CD4-positive, alpha-beta memory T cell (primary cell): ENCODE measurements around the gene RING1. TPM values are rescaled to one million over a fixed set of nuclear protein-coding genes. Genes with fewer than 3 reads are reported as not detected.

Experiments
- CTCF ChIA-PET: fragments of 350-600 bp; sonication (Branson Sonifier 250); formaldehyde crosslinking; loops from one replicate; lab custom pipeline; 2021; ENCODE audit warnings: inconsistent platforms; ENCODE audit not compliant: partially characterized antibody; lab: Charles Lee
- POLR2A ChIA-PET: fragments of 350-600 bp; sonication (Branson Sonifier 250); formaldehyde crosslinking; loops from one replicate; lab custom pipeline; 2021; ENCODE audit not compliant: partially characterized antibody; lab: Charles Lee
- DNase-seq, 5 donors: peaks; one replicate each; pipeline versions ENCODE4 v3.0.0 to v3.0.0-alpha.2; 2020 to 2022; ENCODE audit warnings: mixed read lengths in 1 of 5
- H3K27ac ChIP-seq: one replicate; pipeline ENCODE4 v1.7.0; 2013; ENCODE audit warnings: low read depth, low read length
- H3K27me3 ChIP-seq: 2 replicates; pipeline ENCODE4 v1.7.0; 2013; ENCODE audit warnings: mild to moderate bottlenecking, low read length, moderate library complexity; ENCODE audit not compliant: insufficient read depth
- H3K36me3 ChIP-seq: 2 replicates; pipeline ENCODE4 v1.7.0; 2013; ENCODE audit warnings: mild to moderate bottlenecking, low read length, moderate library complexity; ENCODE audit not compliant: insufficient read depth
- H3K4me1 ChIP-seq: 2 replicates; pipeline ENCODE4 v1.7.0; 2013; ENCODE audit warnings: mild to moderate bottlenecking, low read length, moderate library complexity; ENCODE audit not compliant: insufficient read depth
- H3K4me3 ChIP-seq, 2 donors: one replicate each; pipeline ENCODE4 v1.7.0; 2013; ENCODE audit warnings: low read length in 2 of 2, mild to moderate bottlenecking in 1 of 2
- H3K9me3 ChIP-seq, 2 donors: one replicate each; pipeline ENCODE4 v1.7.0; 2013; ENCODE audit warnings: low read length in 2 of 2, control low read depth in 1 of 2; ENCODE audit not compliant: control insufficient read depth in 1 of 2
- H3K27ac Mint-ChIP-seq, 7 donors: one replicate each; pipeline ENCODE4 v1.8.0; 2020 to 2021; ENCODE audit warnings: mixed read lengths in 7 of 7, mild to moderate bottlenecking in 6 of 7, inconsistent platforms in 3 of 7, moderate library complexity in 3 of 7
- H3K27me3 Mint-ChIP-seq, 2 donors: one replicate each; pipeline ENCODE4 v1.8.0; 2020 to 2021; ENCODE audit warnings: mixed read lengths in 2 of 2
- H3K36me3 Mint-ChIP-seq, 2 donors: one replicate each; pipeline ENCODE4 v1.8.0; 2020 to 2021; ENCODE audit warnings: mixed read lengths in 2 of 2, inconsistent platforms in 1 of 2, mild to moderate bottlenecking in 1 of 2
- H3K4me1 Mint-ChIP-seq, 4 donors: one replicate each; pipeline ENCODE4 v1.8.0; 2020 to 2021; ENCODE audit warnings: mixed read lengths in 4 of 4, mild to moderate bottlenecking in 1 of 4
- H3K4me3 Mint-ChIP-seq, 8 donors: one replicate each; pipeline ENCODE4 v1.8.0; 2020 to 2021; ENCODE audit warnings: mixed read lengths in 8 of 8, mild to moderate bottlenecking in 7 of 8, moderate library complexity in 6 of 8, inconsistent platforms in 3 of 8
- H3K9me3 Mint-ChIP-seq, 8 donors: one replicate each; pipeline ENCODE4 v1.8.0; 2020 to 2021; ENCODE audit warnings: mixed read lengths in 8 of 8, mild to moderate bottlenecking in 5 of 8, inconsistent platforms in 3 of 8, moderate library complexity in 1 of 8
- intact Hi-C: fragments of 100-400 bp; cut with micrococcal nuclease; formaldehyde crosslinking; loops from one replicate; pipeline ENCODE4 v1.15.1; 2023
- polyA plus RNA-seq, 2 donors: library from polyadenylated mRNA; unstranded; fragments of 300-500 nt; fragmentation: Illumina TruSeq; gene quantifications; one replicate each; pipeline ENCODE4 v1.2.3, GENCODE V29; 2021
- total RNA-seq, 2 experiments: library from RNA; stranded (reverse); gene quantifications; one replicate each; pipeline ENCODE4 v1.2.3, GENCODE V29; 2021

RING1 gene
- total and polyA plus RNA-seq, 4 experiments from 2014 or later, result 3.4 to 38.4 (median 22.3) TPM

DNA sequence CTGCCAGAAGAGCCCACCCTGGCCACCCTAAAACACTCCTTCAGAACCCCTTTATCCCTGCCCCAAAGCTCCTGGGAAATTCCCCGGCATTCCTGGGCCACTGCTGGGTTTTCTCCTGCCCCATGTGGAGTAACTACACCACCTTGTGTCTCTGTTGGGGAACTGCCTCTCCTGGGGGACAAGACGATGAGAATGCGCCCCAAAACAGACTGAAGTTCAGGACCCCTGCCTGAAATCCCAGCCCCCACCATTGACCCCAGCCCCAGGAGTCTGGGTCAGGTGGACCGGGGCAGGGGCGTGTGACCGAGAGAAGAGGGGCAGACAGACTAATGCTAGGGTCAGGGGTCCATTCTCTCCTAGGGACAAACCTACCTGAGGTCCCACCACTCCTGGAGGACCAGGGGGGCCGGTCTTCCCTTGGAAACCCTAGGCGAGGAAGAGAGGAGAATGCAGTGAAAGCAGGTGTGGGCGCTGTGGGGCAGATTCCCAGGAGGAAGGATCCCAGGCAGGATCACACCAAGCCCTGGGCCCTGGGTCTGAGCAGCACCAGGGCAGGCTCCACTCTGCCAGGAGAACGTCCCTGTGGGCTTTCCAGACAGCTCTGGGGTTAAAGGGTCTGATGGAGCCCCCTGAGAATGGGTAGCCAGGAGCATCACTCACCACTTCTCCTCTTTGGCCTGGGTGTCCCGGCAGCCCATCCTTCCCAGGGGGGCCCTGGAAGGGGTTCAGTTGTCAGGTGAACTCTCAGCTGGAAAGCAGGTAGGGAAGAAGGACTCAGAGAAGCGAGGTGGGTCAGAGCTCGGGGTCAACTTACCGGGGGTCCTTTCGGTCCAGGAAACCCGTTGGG is 35.4 kb upstream of the RING1 start:
- Mint-ChIP-seq H3K4me1 (no peaks in the 10 kb centered on the region), H3K27me3 (peaks cover 0 to 6% of the 10 kb centered on the region in 2 donors), H3K36me3 (no peaks in the 10 kb centered on the region), H3K9me3 (peaks cover 0 to 2% (median 0%) of the 10 kb centered on the region in 8 donors), H3K27ac (no peak overlapping the region), H3K4me3 (no peak overlapping the region)
- H3K27me3 ChIP-seq, result no peaks in the 10 kb centered on the region
- H3K27ac ChIP-seq, result no peak overlapping the region
- DNase-seq, result no peak
- intact Hi-C loops, result no loop called here
- CTCF ChIA-PET, result interaction anchor here (1.2 to 2.0 kb wide), 2 partner anchors 10 to 76 kb away, joined by 3 to 8 read pairs; no protein-coding TSS in a partner anchor
- no peaks in the 10 kb centered on the region for H3K4me1 ChIP-seq
- no peak overlapping the region for H3K4me3 ChIP-seq
- H3K36me3 ChIP-seq, result no peaks in the 10 kb centered on the region
- no peaks in the 10 kb centered on the region for H3K9me3 ChIP-seq
- POLR2A ChIA-PET, result interaction anchor here (1.0 kb wide), 1 partner anchor 201 kb away, joined by 4 read pairs; no protein-coding TSS in a partner anchor

DNA sequence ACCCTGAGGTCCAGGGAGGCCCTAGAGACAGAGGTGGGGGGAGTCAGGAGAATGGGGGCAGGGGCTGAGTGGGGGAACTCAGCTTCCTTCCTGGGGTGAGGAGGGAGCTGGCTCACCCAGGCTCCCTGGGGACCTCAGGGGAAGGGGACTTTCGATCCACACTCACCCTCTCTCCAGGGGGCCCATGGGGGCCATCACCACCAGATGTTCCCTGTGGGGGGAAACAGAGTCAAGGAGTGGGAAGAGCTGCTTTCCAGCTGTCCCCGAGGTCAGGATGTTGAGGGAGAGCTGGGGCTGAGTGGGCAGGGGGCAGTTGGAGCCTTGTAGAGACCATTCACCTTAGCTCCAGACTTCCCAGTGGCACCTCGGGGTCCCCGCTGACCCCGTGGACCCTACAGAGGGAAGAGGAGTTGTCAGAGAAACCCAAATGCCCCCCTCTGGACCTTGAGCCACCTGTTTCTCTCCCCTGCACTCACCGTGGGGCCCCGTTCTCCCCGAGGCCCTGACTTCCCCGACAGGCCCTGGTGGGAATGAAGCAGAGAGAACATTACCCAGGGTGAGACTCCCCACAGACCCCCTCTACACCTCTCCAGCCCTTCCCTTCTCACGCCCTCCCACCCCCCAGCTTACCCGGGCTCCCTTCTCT is 34.6 kb upstream of the RING1 start:
- H3K9me3 Mint-ChIP-seq, result peaks cover 0 to 2% (median 0%) of the 10 kb centered on the region in 8 donors

DNA sequence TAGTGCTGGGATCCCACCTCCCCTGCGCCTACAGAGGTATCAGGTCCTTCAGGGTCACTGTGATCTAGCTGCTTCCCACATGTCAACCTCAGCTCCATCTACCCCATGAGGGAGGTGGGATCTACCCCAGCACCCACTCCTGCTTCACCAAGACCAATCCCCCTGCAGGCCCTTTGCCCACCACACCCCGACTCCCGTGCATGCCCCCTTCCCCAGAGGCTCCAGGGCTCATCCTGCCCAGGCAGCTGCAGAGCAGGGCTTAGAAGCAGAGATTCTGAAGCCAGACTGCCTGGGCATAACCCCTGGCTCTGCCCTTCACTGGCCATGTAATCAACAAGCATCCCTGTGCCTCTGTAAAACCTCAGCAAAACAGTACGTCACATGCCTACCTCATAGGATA is 33.5 kb upstream of the RING1 start:
- peaks cover 0 to 2% (median 0%) of the 10 kb centered on the region in 8 donors for H3K9me3 Mint-ChIP-seq
- H3K27me3 Mint-ChIP-seq, result peaks cover 0 to 6% of the 10 kb centered on the region in 2 donors
- H3K27me3 ChIP-seq, result no peaks in the 10 kb centered on the region
- H3K4me3 Mint-ChIP-seq, result no peak overlapping the region
- H3K36me3 Mint-ChIP-seq, result no peaks in the 10 kb centered on the region
- no peak overlapping the region for H3K27ac Mint-ChIP-seq
- ChIA-PET POLR2A (no interaction called here), CTCF (no interaction called here)
- no peaks in the 10 kb centered on the region for H3K4me1 ChIP-seq
- no peak overlapping the region for H3K27ac ChIP-seq
- H3K4me1 Mint-ChIP-seq, result no peaks in the 10 kb centered on the region
- intact Hi-C loops, result no loop called here
- no peak overlapping the region for H3K4me3 ChIP-seq
- no peaks in the 10 kb centered on the region for H3K36me3 ChIP-seq
- no peaks in the 10 kb centered on the region for H3K9me3 ChIP-seq
- DNase-seq, result no peak

More for the DNA sequence above, 34.6 kb upstream of the RING1 start:
- Histone ChIP-seq H3K9me3 (no peaks in the 10 kb centered on the region), H3K27ac (no peak overlapping the region), H3K4me1 (no peaks in the 10 kb centered on the region), H3K4me3 (no peak overlapping the region), H3K27me3 (no peaks in the 10 kb centered on the region), H3K36me3 (no peaks in the 10 kb centered on the region)
- peaks cover 0 to 6% of the 10 kb centered on the region in 2 donors for H3K27me3 Mint-ChIP-seq
- ChIA-PET POLR2A (interaction anchor here (1.0 kb wide), 1 partner anchor 202 kb away, joined by 4 read pairs; no protein-coding TSS in a partner anchor), CTCF (interaction anchor here (2.0 kb wide), 1 partner anchor 75 kb away, joined by 8 read pairs; no protein-coding TSS in a partner anchor)
- no peaks in the 10 kb centered on the region for H3K4me1 Mint-ChIP-seq
- intact Hi-C loops, result no loop called here
- DNase-seq, result no peak
- no peaks in the 10 kb centered on the region for H3K36me3 Mint-ChIP-seq
- no peak overlapping the region for H3K4me3 Mint-ChIP-seq
- no peak overlapping the region for H3K27ac Mint-ChIP-seq

DNA sequence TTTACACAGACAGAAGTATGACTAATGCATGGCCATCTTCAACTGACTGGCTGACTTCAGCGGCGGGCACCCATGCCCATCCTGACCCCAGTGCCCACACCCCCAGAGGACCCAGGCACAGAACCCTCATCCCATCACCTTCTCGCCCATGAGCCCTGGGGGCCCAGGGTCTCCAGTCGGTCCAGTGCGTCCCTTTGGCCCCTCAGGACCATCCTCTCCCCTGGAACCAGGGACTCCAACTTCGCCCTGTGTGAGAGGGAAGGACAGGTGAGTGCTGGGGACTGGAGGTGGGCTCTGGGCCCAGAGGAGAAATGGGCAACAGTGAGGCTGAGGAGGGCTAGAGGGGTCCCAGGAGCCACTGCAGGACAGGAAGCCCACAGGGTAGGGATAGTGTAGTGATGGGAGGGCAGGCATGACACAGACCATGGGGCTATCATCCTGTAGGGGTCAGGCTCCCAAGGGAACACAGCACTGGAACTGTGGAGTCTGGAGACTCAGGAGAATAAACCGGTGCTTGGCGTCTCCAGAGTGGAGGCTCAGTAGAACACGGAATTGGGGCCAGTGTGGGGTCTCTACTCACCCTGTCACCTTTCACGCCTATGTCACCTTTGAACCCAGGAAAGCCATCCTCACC is 32.7 kb upstream of the RING1 start:
- H3K36me3 Mint-ChIP-seq, result no peaks in the 10 kb centered on the region
- no peaks in the 10 kb centered on the region for H3K4me1 ChIP-seq
- H3K4me3 Mint-ChIP-seq, result no peak overlapping the region
- no peak for DNase-seq
- H3K36me3 ChIP-seq, result no peaks in the 10 kb centered on the region
- H3K27ac Mint-ChIP-seq, result peak overlapping the region in 2 of 7 donors; percentile 35 to 53
- POLR2A ChIA-PET, result no interaction called here
- H3K9me3 ChIP-seq, result no peaks in the 10 kb centered on the region
- intact Hi-C loops, result no loop called here
- no peaks in the 10 kb centered on the region for H3K27me3 ChIP-seq
- no peak overlapping the region for H3K27ac ChIP-seq
- CTCF ChIA-PET, result no interaction called here
- peaks cover 0 to 2% (median 0%) of the 10 kb centered on the region in 8 donors for H3K9me3 Mint-ChIP-seq
- H3K4me3 ChIP-seq, result no peak overlapping the region
- no peaks in the 10 kb centered on the region for H3K4me1 Mint-ChIP-seq
- H3K27me3 Mint-ChIP-seq, result peaks cover 0 to 7% of the 10 kb centered on the region in 2 donors

DNA sequence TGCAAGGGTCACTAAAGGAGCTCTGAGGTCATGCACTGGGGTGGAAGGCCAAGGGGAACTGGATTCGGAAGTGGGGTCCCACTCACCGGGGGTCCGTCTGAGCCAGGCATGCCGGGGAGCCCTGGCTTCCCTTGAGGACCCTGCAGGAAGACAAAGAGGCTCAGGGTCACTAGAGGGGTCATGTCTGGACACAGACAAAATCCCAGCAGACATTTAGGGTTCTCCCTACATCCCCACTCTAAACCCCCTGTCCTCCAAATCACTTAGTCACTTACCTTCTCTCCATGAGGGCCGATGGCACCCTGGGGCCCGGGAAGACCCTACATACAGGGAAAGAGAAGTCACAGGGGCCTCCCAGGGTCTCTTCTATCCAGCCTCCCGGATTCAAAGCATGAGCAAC is 31.4 kb upstream of the RING1 start:
- intact Hi-C loops, result no loop called here
- ChIA-PET POLR2A (no interaction called here), CTCF (no interaction called here)

DNA sequence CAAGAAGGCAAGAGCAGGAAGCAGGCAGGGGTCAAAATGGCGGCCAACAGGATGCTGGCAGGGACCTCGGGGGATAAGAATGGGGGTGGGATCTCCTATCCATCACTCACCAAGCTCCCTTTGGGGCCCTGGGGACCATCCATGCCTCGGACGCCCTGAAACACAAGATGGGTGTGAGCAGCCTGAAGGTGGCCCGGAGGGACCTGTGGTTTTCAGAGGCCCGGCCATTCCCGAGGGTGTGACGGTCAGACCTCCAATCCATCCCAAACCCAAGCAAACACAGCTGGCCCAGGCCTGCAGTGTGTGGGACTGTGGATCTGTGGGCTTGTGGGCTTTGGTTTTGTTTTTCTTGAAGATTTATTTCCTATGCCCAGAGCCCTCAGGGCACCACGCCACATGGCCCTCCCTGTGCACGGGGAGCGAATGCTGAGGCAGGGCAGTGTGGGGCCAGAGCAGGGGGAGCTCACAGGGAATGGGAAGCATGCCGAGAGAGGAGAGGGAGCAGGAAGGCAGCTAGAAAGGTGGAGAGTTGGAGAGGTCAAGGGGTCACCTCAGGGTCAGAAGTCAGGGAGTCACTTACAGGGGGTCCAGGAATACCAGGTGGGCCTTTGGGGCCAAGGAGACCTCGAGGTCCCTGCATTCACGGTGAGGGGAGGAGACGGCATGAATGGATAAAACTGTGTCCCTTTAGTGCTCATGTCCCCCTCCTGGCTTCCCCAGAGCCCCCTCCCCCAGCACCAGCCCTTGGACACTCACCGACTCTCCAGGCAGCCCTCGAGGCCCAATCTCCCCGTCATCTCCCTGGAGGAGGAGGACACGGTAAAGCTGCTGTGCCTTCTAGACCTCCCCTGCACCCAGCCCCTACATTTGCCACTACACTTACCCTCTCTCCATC is 30.5 kb upstream of the RING1 start:
- H3K9me3 ChIP-seq, result no peaks in the 10 kb centered on the region
- peaks cover 1% of the 10 kb centered on the region for H3K4me1 ChIP-seq
- no peak for DNase-seq
- intact Hi-C loops, result no loop called here
- H3K27ac ChIP-seq, result no peak overlapping the region
- H3K9me3 Mint-ChIP-seq, result peaks cover 0 to 3% (median under 1%) of the 10 kb centered on the region in 8 donors
- no peaks in the 10 kb centered on the region for H3K36me3 ChIP-seq
- CTCF ChIA-PET, result no interaction called here
- no peak overlapping the region for H3K4me3 ChIP-seq
- peaks cover 0 to 2% of the 10 kb centered on the region in 2 donors for H3K36me3 Mint-ChIP-seq
- H3K27ac Mint-ChIP-seq, result peak overlapping the region in 3 of 7 donors; percentile 1 to 11 (median 6)
- H3K4me3 Mint-ChIP-seq, result no peak overlapping the region
- no peaks in the 10 kb centered on the region for H3K27me3 ChIP-seq
- POLR2A ChIA-PET, result no interaction called here
- peaks cover 1 to 3% (median 2%) of the 10 kb centered on the region in 4 donors for H3K4me1 Mint-ChIP-seq
- H3K27me3 Mint-ChIP-seq, result peaks cover 0 to 7% of the 10 kb centered on the region in 2 donors

More for the DNA sequence above, 31.4 kb upstream of the RING1 start:
- H3K9me3 ChIP-seq, result no peaks in the 10 kb centered on the region
- no peak overlapping the region for H3K27ac ChIP-seq
- peaks cover 0 to 7% of the 10 kb centered on the region in 2 donors for H3K27me3 Mint-ChIP-seq
- no peaks in the 10 kb centered on the region for H3K36me3 ChIP-seq
- H3K36me3 Mint-ChIP-seq, result no peaks in the 10 kb centered on the region
- no peak overlapping the region for H3K27ac Mint-ChIP-seq
- DNase-seq, result no peak
- H3K4me1 ChIP-seq, result no peaks in the 10 kb centered on the region
- H3K4me3 ChIP-seq, result no peak overlapping the region
- H3K4me1 Mint-ChIP-seq, result no peaks in the 10 kb centered on the region
- peaks cover 0 to 2% (median 0%) of the 10 kb centered on the region in 8 donors for H3K9me3 Mint-ChIP-seq
- no peak overlapping the region for H3K4me3 Mint-ChIP-seq
- no peaks in the 10 kb centered on the region for H3K27me3 ChIP-seq
